T47D (cell line): ENCODE measurements around the gene FOXO6.

ENCODE experiments used
- DNase-seq, 2 experiments: peaks; one replicate each; pipeline versions ENCODE4 v3.0.0 to v3.0.0-alpha.2; 2011 to 2012; ENCODE audit warnings: low read depth in 1 of 2, low spot score in 1 of 2
- JUND ChIP-seq: IDR thresholded peaks from 2 replicates; pipeline ENCODE4 v1.6.1; 2012; ENCODE audit warnings: low read depth
- in situ Hi-C: cut with HindIII; loops from 2 replicates; pipeline ENCODE4 v1.10.0; 2016; ENCODE audit warnings: low sequenced_read_pairs, low pct_unique_long_range_greater_than_20kb

The FOXO6 gene

DNA sequence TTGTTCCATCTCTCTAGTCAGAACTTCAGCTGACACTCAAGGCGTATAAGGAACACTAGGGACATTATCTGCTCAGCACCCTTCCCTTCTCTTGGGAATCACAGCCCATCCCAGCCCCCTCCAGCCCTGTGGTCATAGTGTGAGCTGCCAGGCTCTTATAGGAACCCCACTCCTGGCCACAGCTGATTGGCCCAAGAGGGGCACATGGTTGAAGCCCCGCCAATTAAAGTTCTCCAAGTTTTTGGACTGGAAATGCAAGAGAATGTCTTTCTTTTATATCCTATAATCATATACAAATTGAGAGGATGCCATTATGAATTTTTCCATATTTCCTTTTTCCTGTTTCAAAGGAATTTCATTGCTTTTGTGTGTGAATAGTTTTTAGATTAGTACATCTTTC is 40.7 kb downstream of the FOXO6 start:
- in situ Hi-C loops: no loop called here
- no peak for DNase-seq
- no peak for TF ChIP-seq JUND

- in situ Hi-C loops: no loop called here
- DNase-seq: no peak
- TF ChIP-seq JUND: no peak
These were observed 43.1 kb downstream of the FOXO6 start for GRCh38 chr1:41404308-41404761.

GRCh38 chr1:41407664-41408252 is 46.5 kb downstream of the FOXO6 start:
- TF ChIP-seq JUND: no peak
- in situ Hi-C loops: no loop called here
- DNase-seq: no peak

DNA sequence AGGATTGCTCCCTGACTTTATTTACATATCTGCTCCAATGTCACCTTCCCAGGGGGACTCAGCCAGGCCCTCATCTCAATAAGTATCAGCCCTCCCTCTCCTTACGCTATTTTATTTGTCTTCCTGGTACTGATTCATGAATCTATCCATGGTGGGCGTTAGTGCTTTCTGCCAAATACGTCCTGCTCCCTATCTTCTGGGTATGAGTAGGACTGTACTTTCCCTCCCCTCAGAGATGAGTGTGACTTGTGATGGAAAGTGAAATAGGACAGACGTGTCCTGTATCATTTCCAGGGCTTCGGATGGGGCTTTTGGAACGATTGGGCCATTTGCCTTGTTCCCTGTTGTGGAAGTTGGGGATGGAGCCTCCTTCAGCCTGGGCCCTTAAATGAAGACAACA is 47.5 kb downstream of the FOXO6 start:
- no peak for DNase-seq
- no peak for TF ChIP-seq JUND
- in situ Hi-C loops: no loop called here

DNA sequence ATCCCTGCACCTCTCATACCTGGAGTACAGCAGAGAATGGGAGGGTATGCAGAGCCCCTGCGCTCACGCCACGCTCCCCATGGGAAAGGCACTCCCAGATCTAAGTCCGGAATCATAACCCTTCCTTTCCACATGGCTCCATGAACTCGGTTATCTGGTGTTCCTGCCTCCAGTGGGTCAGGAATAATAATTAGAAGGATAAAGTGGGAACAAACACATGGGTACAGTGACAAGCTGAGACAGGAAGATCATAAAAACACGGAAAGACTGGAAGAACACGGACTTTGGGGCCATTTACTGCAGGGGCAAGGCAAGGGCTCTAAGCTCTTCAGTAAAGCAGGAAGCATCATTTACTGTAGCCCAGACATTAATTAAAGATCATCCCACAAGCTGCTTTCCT is 48.6 kb downstream of the FOXO6 start:
- DNase-seq: no peak
- in situ Hi-C loops: no loop called here
- TF ChIP-seq JUND: no peak

DNA sequence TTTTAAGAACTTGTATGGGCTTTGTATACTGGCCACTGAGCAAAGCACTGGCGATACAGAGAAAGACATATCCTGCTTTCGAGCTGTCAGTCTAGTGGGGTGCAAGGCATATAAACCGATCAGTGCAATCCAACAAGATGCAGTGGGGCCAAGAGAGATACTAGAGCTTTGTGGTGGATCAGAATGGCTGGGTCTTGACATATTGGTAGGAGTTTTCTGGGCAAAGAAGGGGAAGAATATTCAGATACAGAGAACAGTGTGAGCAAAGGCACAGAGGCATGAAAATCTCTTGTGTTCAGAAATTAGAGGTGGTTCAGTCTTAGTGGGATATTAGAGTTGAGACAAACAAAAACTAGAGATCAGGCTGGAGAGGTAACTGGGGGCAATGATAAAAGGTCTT is 49.2 kb downstream of the FOXO6 start:
- TF ChIP-seq JUND: no peak
- DNase-seq: no peak
- in situ Hi-C loops: no loop called here

DNA sequence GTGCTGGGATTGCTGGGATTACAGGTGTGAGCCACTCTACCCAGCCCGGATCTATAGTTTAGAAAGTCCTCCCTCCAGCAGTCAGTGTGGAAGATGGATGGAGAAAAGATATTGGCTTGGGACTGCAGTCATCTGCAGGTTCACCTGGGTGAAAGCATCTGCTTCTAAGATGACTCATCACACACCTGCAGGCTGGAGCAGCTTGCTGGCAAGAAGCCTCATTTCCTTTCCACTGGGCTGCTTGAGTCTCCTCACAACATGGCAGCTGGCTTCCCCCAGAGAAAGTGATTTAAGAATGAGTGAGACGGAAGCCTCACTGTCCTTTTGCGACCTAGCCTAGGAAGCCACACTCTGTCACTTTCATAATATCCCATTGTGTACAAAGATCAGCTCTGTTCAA is 50.0 kb downstream of the FOXO6 start:
- TF ChIP-seq JUND: no peak
- in situ Hi-C loops: no loop called here
- DNase-seq: peak in 1 of 2 experiments; percentile 33

DNA sequence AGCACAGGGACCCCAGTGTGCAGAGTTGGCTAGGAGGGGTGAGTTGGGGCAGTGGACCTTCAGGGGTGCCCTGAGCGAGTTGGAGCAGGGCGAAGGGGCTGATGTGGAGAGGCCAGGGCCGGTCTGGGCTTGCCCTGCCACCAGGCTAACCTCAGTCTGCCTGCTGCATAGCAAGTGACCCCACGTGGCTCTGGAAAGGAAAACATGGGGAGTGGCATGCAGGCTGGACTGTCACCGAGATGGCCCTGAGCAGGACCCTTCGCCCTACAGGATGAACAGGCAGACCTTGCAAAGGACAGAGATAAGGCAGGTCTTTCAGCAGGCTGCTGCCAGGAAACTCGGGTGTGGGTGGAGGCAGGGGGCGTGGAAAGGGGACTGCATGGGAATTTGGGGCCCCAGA is 51.5 kb downstream of the FOXO6 start:
- DNase-seq: no peak
- in situ Hi-C loops: no loop called here
- no peak for TF ChIP-seq JUND

DNA sequence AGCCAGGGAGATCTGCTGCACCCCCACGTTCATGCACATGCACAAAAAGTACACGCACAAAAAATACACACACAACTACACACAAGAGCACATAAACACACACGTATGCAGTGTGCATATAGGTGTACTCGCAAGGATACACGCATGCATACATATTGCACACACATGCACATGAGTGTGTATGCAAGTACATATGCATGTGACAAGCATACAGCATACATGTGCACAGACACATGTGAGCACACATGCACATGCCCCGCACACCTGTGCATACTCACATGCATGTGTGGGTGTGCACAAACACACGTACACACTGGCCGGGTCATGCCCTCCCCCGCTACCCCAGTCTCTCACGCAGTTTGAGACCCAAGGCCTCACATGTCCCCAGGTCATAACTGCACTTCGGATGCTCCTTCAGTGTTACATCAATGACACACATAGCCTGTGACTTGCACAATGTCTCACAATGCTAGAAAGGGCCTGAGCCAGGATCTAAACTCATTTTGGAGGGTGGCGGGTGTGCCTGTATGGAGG is 52.6 kb downstream of the FOXO6 start:
- in situ Hi-C loops: no loop called here
- no peak for TF ChIP-seq JUND
- no peak for DNase-seq

GRCh38 chr1:41414296-41414695 is 53.1 kb downstream of the FOXO6 start:
- no peak for TF ChIP-seq JUND
- DNase-seq: no peak
- in situ Hi-C loops: no loop called here

DNA sequence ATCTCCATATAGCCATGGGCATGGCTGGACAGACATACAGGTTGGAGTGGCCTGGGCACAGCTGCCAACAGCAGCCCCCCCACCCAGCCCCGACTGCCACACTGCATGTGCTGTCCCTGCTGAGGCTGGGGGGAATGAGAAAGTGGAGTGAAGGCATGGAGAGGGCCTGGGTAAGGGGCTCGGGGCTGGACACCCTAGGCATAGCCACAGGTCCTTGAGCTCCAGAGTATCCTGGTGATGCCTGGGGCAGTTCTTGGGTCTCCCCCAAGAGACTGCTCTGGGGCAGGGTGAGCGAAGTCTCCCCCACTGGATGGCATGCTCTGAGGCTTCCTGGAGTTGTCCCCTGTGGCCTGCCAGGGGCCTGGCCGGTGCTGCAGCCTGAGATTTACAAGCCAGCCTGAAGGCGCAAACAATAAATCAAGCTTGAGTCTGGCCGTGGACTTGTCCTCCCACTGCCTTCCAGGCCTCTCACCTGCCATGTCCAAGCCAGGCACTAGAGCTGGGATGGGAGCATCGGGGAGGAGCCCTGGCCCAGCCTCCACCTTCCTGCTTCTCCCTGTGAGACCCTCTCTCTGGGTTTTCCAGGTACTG is 53.6 kb downstream of the FOXO6 start:
- TF ChIP-seq JUND: no peak
- DNase-seq: peak in 1 of 2 experiments; percentile 58
- in situ Hi-C loops: no loop called here

- in situ Hi-C loops: no loop called here
- DNase-seq: no peak
- TF ChIP-seq JUND: no peak
These were observed 54.8 kb downstream of the FOXO6 start for GRCh38 chr1:41416081-41416480.

DNA sequence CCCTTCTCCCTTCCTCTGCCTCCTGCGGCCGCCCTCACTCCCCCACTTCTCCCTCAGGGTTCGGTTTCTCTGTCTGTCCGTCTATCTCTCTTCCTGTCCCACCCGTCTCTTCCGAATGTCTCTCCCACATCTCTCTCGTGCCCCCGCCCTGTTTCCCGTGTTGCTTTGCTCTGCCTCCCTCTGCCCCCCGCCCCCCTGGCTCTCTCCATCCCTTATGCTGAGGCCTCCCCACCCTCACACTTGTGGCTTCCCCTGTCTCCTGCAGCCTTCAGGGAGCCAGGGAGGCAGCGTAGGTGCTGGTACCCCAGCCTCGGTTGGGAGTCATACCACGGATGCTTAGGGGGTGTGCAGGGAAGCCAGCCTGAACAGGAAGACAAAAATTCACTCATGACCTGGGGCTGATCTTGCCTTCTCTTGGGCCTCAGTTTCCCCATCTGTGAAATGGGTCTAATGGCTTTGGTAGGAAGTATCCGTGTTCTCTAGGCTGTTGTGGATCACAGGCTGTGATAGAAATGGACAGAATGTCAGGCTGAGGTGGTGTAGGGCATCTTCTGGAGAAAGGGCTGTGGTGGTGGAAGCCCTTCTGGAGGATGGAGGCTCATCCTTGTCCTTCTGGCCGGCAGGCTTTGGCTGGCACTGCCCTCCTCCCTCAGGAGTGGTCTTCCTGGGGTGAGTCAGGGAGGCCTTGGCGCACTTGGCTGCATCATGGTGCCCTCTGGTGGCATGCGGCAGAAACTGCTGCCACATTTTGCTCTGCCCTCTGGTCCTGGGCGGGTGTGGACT is 55.5 kb downstream of the FOXO6 start:
- in situ Hi-C loops: no loop called here
- peak; percentile 39 to 76 for DNase-seq

GRCh38 chr1:41417335-41417682 is 56.1 kb downstream of the FOXO6 start:
- no peak for TF ChIP-seq JUND

More for the DNA sequence above, 55.5 kb downstream of the FOXO6 start:
- TF ChIP-seq JUND: no peak

More at GRCh38 chr1:41417335-41417682, 56.1 kb downstream of the FOXO6 start:
- no peak for DNase-seq
- in situ Hi-C loops: no loop called here
